Glomerular visceral epithelial cell (primary cell): ENCODE data around the gene BLCAP.
A peak's percentile ranks its signal among the peaks of the same experiment; 100 is the strongest.
"Not testable (repeated sequence)": the region's sequence is repeated elsewhere in the genome, so short reads cannot be mapped to it uniquely, and the experiment has no call there.

Experiments
- DNase-seq: peaks from one replicate; pipeline ENCODE4 v3.0.0-alpha.2; 2016; ENCODE audit errors: extremely low spot score

BLCAP gene

DNA sequence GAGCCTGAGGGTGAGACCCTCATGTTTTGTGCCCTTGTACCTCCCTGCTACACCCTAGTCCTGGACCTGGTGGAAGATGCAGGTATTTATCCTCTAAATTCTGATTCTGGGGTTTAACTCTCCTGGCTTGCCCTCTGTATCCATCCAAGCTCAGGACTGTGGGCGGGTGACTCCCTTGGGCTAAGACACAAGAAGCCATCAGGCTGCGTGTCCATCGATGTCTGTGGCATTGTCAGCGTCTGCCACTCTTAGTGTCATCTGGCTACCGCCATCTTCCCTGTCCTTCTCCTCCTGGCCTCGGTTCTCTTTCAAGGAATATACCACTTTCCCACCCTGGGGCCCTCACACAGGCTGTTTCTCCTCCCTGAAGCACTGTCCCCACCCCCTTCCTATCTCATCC, 28.9 kb upstream of the BLCAP start:
- DNase-seq, result no peak

DNA sequence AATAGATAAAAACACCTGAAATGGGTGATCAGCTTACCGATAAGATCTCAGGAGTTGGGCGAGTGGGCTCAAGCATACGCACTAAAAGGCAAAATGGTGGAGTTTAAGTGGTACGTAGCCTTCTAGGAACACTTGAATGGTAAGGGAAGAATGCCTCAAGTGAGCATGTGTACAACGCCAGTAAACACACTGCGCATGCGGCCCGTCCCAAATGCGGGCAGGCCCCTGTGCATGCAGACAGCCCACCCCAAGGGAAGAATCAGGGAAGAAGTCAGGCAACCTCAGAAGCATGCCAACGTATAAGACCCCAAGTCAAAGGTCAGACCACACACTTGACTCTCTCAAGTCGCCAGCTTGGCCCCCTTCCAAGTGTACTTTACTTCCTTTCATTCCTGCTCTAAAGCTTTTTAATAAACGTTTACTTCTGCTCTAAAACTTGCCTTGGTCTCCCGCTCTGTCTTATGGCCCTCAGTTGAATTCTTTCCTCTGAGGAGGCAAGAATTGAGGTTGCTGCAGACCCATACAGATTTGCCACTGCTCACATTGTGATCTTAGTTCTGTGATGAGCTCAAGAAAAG, 27.1 kb upstream of the BLCAP start:
- not testable (repeated sequence) for DNase-seq

DNA sequence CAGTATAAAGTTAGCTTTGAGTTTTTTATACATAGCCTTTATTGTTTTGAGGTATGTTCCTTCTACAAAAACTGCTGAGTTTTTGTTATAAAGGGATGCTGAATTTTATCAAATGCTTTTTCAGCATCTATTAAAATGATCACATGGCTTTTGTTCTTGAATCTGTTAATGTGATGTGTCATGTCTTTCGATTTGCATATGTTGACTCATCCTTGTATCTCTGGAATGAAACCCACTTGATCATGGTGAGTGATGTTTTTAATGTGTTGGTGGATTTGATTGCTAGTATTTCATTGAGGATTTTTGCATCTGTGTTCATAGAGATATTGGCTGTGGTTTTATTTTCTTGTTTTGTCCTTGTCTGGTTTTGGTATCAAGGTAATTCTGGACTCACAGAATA, 24.7 kb upstream of the BLCAP start:
- DNase-seq, result no peak

DNA sequence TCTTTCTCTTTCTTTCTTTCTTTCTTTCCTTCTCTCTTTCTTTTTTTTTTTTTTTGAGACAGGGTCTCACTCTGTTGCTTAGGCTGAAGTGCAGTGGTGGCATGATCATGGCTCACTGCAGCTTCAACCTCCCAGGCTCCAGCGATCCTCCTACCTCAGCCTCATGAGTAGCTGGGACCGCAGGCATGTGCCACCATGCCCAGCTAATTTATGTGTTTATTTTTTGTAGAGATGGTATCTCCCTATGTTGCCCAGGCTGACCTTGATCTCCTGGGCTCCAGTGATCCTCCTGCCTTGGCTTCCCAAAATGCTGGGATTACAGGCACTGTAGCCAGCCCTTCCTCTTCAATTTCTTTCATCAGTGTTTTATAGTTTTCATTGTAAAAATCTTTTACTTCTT, 24.0 kb upstream of the BLCAP start:
- not testable (repeated sequence) for DNase-seq

DNA sequence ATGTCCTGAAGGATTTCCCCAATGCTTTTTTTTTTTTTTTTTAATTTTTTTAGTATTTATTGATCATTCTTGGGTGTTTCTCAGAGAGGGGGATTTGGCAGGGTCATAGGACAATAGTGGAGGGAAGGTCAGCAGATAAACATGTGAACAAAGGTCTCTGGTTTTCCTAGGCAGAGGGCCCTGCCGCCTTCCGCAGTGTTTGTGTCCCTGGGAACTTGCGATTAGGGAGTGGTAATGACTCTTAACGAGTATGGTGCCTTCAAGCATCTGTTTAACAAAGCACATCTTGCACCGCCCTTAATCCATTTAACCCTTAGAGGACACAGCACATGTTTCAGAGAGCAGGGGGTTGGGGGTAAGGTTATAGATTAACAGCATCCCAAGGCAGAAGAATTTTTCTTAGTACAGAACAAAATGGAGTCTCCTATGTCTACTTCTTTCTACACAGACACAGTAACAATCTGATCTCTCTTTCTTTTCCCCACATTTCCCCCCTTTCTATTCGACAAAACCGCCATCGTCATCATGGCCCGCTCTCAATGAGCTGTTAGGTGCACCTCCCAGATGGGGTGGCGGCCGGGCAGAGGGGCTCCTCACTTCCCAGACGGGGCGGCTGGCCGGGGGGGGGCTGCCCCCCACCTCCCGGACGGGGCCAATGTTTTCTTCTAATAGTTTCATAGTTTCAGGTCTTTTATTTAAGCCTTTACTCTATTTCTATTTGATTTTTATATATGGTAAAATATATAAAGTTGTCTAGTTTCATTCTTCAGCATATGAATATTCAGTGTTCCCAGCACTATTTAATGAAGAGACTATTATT, 22.6 kb upstream of the BLCAP start:
- not testable (repeated sequence) for DNase-seq

DNA sequence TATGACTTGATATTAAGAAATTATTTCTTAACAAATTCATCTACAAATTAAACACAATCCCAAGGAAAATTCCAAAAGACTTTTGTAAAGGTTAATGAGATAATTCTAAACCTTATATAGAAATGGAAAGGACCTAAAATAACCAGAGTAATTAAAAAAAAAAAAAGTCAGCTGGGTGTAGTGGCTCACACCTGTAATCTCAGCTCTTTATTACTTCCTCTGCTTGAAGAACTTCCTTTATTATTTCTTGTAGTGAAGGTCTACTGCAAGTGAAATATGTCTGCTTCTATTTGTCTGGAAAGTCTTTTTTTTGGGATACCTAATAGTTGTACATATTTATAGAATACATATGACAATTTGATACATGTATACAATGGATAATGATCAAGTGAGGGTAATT, 20.2 kb upstream of the BLCAP start:
- DNase-seq, result no peak

DNA sequence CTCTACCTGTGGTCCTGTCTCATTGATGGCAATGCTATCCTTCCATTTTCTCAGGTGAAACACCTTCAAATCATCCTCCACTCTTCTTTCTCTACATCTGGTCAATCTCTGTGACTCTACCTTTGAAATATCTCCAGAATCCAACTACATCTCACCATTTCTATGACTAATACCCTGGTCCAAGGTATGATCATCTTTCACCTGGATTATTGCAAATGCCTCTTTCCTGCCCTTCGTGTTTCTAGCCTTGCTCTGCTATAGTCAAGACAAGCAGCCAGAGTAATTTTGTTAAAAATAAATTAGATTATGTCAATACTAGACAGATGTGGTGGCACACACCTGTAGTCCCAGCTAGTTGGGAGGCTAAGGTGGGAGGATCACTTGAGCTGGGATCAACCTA, 17.8 kb upstream of the BLCAP start:
- no peak for DNase-seq

DNA sequence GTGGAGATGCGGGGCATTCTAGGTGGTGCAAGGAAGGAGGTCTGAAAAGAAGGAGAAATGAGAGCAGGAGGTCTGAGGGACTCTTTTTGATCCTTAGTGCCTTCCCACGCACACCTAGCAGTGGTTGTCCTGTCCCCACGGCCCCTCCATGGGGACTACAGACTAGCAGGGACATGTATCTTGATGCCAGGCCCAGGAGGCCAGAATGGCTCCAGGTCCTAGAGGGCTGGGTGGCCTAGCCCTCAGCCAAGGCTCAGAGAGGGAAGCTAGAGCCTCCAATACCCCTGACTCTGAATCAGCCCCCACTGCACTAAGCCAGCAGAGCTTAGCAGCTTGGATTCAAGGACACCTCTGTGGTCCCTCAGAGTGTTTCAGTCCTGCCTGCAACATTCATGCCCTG, 16.7 kb upstream of the BLCAP start:
- no peak for DNase-seq

DNA sequence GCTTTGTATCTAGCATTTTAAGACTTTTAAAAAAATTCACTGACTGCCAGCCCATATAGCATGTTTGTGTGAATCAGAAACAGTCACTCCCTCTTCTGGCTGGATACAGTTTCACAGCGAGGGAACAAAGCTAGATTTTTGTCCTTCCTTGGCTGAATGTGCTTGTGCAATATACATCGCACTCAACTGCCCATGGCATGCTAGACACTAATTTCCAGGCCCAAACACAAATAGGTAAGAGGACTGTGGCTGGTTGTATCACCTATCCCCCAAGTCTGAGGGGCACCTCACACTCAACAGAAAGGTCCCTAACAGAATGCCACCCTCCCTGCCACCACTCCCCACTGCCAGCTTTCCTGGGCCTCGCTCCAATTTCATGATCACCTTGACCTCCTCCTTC, 16.2 kb upstream of the BLCAP start:
- peak; percentile 25 for DNase-seq

DNA sequence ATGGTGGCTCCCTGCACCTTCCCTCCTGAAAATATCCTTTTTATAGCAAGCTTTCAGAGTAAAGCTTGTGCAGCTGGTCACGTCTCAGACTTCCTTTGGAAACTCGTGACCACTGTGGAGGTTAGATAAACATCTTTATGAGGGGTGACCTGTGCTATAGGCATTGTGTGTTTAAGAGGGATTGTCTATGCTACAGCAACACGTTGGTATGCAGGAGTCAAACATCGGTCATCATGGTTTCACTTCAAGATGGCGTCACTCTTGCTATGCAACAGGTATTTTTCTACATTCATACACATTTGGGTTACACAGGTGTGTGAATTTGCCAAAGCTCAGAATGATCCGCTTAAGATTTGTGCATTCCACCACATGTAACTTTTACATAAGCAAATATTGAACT, 14.6 kb upstream of the BLCAP start:
- DNase-seq, result peak; percentile 24

DNA sequence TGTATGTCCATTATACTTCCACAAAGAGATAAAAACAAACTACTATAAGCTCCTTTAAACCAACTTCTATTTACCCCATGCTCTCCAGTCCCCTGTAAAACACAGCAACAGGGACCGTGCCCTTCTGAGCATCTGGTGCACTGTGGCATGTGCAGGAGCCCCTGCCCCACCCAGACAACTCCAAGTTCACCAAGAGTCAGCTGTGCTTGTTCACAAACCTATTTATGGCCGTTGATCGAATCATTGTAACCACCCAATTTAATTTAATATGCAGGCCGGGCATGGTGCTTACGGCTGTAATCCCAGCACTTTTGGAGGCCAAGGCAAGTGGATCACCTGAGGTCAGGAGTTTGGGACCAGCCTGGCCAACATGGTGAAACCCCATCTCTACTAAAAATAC, 13.7 kb upstream of the BLCAP start:
- DNase-seq, result no peak

DNA sequence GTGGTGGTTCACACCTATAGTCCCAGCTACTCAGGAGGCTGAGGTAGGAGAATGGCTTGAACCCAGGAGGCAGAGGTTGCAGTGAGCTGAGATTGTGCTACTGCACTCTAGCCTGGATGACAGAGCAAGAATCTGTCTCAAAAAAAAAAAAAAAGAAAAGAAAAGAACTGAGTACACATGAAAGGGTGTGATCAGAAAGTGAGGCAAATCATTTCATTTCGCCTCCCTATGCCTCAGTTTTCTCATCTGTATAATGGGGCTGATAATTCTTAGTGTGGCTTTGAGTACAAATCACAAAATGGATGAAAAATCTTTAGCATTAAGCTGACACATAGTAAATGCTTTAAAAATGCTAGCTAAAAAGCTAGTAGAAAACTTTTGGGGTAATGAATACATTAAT, 13.2 kb upstream of the BLCAP start:
- DNase-seq, result not testable (repeated sequence)

DNA sequence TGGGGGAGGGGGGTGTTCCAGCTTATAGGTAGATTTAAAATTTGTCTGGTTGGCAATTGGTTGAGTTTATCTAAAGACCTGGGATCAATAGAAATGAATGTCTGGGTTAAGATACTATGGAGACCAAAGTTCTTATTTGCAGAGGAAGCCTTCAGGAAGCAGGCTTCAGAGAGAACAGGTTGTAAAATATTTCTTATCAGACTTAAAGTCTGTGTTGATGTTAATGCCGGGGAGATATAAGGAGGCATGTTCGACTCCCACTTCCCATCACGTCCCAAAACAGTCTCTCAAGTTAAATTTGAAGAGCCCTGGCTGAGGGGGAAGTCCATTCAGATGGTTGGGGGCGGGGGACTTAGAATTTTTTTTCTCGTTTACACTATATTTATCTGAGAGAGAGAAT, 12.3 kb upstream of the BLCAP start:
- no peak for DNase-seq

DNA sequence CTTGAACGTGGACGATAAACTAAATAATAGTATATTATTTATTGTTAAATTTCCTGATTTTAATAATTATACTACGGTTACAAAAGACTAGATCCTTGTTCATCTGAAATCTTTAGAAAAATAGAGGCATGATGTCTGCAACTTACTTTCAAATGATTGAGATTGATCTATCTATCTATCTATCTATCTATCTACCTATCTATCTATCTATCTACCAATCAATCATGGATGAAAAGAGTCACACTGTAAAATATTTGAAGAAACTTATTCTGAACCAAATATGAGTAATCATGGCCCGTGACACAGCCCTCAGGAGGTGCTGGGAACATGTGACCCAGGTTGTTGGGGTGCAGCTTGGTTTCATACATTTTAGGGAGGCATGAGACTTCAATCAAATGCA, 11.7 kb upstream of the BLCAP start:
- DNase-seq, result no peak

DNA sequence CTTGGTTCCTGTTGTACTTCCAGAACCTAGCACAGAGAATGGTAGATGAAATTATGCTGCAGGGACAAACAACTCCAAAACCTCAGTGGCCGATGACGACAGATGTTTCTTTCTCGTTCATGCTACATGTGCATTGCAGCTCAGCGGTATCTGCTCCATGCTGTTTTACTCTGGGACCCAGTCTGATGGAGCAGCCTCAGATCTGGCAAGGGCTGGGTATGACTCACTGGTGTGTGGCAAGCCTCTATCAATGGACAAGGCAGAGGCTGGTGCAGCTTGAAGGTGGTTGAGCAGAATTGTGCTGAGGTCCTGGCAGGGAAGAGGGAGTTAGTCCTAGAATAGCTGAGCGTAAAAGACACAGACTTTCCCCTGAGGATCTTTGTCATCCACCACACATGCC, 10.3 kb upstream of the BLCAP start:
- DNase-seq, result peak; percentile 57

DNA sequence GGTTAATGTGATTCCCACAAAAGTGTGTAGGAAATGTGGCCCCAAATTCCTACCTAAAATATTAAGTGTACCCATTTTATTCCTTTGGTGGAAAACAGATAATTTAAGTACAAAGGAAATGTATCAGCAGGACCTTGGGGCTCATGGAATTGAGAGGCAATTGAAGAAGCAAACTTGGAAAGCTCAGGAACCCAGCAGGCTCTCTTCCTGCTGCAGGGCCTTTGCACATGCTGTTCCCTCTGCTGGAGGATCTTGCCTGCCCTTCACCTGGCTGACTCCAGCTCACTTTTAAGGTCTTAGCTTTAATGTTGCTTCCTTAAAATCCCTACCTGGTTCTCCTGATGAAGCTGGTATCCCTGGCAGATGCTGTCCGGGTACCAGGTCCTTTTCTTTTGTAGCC, 9.8 kb upstream of the BLCAP start:
- DNase-seq, result no peak

DNA sequence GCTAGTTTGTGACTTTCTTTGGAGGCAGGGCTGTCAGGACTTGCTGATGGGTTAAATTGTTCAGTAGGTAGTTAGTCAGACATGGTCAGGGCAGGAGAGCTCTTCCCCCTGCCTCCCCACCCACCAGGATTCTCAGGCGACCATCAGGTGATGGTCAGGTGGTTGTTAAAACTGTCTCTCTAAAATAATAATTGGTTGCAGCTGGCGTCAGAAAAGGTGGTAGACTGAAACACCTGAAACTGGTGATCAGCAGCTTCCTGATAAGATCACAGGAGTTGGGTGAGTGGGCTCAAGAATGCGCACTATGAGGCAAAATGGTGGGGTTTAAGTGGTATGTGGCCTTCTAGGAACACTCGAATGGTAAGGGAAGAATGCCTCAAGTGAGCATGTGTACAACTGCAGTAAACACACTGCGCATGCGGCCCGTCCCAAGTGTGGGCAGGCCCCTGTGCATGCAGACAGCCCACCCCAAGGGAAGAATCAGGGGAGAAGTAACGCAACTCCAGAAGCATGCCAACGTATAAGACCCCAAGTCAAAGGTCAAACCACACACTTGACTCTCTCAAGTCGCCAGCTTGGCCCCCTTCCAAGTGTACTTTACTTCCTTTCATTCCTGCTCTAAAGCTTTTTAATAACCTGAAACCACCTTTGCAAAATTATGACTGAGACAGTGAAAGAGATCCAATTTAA, 7.9 kb upstream of the BLCAP start:
- no peak for DNase-seq

DNA sequence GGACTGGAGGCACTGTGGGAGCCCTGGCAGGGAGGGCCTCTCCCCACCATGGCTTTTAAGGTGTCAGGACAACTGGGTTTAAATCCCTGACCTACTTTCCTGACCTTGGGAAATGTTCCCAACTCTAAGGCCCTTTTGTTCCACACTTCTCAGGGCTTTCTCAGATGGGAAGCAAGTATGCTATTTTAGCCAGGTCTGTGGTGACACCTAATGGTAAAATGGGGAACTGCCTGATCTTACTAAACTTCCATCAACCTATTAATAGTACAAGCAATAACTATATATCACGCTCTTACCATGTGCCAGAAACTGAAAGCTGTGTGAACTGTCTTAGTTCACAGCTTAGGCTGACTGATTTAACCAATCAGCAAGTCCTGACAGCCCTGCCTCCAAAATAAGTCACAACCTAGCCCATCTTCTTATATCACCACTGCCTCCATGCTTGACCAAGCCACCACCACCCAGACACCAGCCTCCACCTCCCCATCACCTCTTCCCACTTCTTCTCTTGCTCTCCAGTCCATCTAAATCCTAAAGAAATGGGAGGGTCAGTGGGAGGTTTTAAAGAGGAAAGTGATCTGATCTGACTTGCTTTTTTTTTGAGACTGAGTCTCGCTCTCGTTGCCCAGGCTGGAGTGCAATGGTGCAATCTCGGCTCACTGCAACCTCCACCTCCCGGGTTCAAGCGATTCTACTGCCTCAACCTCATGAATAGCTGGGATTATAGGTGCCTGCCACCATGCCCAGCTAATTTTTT, 6.9 kb upstream of the BLCAP start:
- DNase-seq, result peak; percentile 85

DNA sequence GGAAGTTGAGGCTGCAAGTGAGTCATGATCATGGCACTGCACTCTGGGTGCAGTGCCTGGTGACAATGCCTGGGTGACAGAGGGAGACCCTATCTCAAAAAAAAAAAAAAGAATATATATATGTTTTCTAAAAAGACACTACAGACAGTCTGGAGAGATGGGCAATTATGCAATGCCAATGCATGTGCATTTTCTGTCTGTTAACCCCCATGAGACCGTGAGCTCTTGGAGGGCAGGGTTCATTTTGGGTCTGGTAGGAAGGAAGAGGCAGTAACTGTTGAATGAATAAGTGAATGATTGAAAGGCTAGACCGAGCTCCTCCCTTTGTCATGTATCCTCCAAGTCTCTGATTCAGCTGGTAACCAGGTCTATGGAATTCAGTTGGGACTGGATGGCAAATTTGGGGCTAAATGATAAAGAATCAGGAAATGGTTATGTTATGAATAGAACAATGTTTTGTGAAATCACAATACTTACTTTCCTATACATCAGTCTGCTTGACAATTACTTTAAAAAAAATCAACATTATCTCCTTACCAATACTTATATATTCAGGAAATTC, 5.6 kb upstream of the BLCAP start:
- no peak for DNase-seq

DNA sequence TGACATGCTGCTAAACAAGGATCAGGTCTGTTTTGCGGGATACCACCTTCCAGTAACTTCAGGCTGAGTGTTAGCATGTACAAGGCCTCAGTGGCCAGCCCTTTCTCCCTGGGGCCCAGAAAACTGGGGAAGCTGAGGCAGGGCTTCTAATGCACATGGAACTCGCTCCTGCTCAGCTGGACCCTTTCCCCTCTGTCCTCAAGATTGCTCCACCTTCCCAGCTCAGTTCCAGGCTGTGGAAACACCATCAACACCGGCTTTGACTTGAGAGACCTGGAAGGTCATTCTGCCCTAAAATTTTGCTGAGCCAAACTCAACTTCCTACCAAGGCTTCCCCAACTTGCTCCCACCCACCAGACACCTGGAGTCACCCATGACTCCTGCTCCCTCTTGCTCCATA, 4.2 kb upstream of the BLCAP start:
- DNase-seq, result no peak

DNA sequence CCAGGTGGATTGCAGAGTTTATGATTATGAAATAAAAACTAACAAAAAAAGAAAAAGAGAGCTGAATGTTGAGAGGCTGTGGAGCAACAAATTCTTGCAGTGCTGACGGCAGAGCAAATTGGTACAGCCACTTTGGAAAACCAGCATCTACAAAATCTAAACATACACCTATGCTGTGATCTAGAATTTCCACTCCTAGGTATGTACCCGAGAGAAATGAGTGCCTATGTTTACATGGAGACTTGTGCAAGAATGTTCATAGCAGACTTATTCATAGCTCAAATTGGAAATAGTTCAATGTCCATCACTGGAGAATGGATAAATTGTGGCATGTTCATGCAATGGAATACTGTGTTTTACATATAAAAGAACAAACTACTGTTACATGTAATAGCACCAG, 3.0 kb upstream of the BLCAP start:
- no peak for DNase-seq

DNA sequence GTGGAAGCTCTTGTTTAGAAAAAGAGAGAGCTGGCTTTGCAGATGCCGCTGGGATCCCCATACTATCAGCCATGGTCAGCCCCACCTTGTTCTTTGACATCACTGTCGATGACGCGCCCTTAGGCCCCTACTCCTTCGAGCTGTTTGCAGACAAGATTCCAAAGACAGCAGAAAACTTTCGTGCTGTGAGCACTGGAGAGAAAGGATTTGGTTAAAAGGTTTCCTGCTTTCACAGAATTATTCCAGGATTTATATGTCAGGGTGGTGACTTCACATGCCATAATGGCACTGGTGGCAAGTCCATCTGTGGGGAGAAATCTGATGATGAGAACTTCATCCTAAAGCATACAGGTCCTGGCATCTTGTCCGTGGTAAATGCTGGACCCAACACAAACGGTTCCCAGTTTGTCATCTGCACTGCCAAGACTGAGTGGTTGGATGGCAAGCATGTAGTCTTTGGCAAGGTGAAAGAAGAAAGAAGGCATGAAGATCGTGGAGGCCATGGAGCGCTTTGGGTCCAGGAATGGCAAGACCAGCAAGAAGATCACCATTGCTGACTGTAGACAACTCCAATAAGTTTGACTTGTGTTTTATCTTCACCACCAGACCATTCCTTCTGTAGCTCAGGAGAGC, 2.4 kb upstream of the BLCAP start:
- no peak for DNase-seq
